NCI-H2171 (cell line): ENCODE measurements around the gene SPRED2.
A peak's percentile ranks its signal among the peaks of the same experiment; 100 is the strongest.

ENCODE experiments used
- DNase-seq: peaks from one replicate; lab custom pipeline; 2025; lab: John Stamatoyannopoulos, UW

The SPRED2 gene, protein sequence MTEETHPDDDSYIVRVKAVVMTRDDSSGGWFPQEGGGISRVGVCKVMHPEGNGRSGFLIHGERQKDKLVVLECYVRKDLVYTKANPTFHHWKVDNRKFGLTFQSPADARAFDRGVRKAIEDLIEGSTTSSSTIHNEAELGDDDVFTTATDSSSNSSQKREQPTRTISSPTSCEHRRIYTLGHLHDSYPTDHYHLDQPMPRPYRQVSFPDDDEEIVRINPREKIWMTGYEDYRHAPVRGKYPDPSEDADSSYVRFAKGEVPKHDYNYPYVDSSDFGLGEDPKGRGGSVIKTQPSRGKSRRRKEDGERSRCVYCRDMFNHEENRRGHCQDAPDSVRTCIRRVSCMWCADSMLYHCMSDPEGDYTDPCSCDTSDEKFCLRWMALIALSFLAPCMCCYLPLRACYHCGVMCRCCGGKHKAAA

GRCh38 chr2:65432227-65433190 is at the start of gene SPRED2:
TSS of gene SPRED2 (minus strand) at chr2:65432599. CDS start at chr2:65431987, 612 bp downstream.
- peak; percentile 97 for DNase-seq

GRCh38 chr2:65481961-65482360 is 49.6 kb upstream of the SPRED2 start:
- no peak for DNase-seq

DNA sequence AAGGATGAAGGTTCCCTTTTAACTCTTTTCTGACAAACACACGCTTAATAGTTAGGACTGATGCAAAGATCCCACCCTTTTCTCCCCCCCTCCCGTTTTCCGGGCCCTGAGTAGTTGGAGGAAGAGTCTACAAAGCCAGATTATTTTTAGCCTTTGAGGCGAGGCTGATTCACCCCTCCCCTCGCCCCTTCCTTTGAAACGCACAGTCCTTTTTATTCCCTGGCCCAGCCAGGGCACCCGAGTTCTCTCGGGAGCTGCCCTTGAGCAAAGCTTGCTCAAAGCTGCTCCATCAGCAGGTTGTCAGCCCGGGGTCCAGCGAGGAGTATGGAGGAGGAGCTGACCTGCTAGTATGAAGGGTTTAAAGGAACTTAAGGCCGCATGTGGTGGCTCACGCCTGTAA is 47.1 kb upstream of the SPRED2 start:
- no peak for DNase-seq

DNA sequence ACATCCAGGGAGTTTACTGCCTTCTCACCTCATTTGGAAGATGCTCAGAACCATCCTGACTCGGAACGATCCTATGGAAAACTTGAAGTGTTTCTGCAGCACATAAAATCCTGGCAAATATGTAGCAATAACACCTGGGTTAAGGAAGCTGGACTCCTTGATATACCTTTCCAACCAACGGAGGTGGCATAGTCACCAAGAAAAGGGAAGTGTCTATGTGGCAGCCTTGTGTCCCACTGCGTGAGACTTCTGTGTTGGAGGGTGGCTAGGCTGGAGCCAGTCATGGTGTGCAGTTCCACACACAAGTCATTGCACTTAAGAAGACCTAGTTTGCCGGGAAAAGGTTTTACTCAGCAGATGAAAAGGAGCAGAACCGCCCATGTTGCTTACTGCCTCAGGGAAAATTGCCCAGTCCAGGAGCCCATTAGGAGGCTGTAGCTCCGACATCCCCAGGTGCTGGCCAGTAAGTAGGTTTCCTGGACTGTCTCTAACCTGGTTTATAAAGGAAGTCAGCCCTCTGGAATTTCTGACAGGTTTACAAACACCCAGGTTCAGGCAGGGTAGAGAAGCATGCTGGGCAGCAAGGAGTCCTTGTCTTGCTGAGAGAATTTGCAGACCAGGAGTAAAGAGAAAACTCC is 46.2 kb upstream of the SPRED2 start:
- no peak for DNase-seq

DNA sequence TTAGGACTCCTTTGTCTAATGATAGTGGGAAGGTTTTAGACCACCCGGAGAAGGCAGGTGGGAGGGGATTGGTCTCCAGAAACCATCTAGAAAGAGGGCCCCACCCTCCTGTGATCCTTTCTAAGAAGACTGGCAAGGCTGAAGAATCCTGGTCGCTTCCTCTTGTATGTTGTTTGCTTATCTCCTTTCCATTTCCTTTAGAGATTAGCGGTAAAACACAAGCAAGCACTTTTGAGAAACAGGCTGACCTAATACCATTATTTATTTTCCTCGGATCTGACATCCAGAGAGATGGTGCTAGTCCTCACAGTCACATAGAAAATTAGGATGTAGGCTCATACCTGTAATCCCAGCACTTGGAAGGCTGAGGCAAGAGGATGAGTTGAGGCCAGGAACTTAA is 45.2 kb upstream of the SPRED2 start:
- no peak for DNase-seq

- DNase-seq: no peak
Observed at GRCh38 chr2:65476778-65477177, 44.4 kb upstream of the SPRED2 start.

DNA sequence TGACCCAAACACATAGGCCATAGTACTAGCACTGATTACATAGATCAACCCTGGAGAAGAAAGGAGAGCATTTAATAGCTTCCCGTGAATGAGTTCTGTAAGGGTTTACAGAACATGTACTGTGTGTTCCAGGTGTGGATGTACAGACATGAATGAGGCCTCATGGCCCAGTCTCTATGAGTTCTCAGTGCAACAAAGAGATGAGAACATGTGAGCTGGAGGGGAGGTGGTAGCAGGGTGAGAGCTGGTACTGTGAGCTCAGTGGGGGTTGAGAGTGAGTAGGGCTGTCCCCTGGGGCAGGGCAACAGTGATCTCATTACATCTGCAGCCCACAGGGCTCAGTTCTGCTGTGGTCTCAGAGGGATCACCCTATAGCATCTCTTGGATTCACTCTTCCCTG is 42.6 kb upstream of the SPRED2 start:
- no peak for DNase-seq

GRCh38 chr2:65473045-65473444 is 40.6 kb upstream of the SPRED2 start:
- no peak for DNase-seq

GRCh38 chr2:65471409-65471808 is 39.0 kb upstream of the SPRED2 start:
- no peak for DNase-seq

DNA sequence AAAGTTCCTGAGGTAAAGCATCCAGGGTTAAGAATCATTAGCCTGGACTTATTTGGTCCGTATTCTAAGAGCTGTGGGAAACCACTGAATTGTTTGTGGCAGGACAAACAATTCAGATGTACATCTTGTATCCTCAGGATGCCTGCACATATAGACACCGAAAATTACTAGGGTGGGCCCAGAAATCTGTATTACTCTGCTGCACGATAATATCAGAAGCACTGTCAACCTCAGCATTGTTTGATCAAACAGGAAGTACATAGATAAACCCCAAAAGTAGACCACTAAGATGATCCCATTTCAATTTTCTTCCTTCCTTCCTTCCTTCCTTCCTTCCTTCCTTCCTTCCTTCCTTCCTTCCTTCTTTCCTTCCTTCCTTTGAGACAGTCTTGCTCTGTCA is 34.2 kb upstream of the SPRED2 start:
- no peak for DNase-seq

- no peak for DNase-seq
Observed at GRCh38 chr2:65465857-65466256, 33.5 kb upstream of the SPRED2 start.

DNA sequence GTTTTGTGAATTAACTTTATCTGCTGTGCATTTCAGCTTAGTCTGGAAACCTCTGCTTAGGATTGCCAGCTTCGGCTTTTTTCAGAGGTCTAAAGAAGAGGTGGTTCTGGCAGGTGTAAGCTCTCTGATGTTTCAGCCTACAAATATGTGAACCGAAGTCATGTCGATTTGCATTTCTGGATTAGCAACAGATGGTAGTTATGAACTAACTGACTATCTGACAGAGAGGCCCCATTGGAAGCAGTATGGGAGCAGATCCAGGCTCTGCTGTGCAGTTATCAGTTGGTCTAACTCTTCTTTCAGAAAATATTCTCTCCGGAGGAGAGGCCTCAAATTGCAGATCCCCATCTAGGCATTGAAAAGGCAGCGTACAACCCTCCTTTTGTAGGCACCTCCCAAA is 32.7 kb upstream of the SPRED2 start:
- no peak for DNase-seq

GRCh38 chr2:65464604-65465003 is 32.2 kb upstream of the SPRED2 start:
- no peak for DNase-seq

- DNase-seq: no peak
Observed at GRCh38 chr2:65458999-65459398, 26.6 kb upstream of the SPRED2 start.

GRCh38 chr2:65456886-65457285 is 24.5 kb upstream of the SPRED2 start:
- no peak for DNase-seq

- no peak for DNase-seq
Observed at GRCh38 chr2:65456064-65456463, 23.7 kb upstream of the SPRED2 start.

- no peak for DNase-seq
Observed at GRCh38 chr2:65453916-65454315, 21.5 kb upstream of the SPRED2 start.

DNA sequence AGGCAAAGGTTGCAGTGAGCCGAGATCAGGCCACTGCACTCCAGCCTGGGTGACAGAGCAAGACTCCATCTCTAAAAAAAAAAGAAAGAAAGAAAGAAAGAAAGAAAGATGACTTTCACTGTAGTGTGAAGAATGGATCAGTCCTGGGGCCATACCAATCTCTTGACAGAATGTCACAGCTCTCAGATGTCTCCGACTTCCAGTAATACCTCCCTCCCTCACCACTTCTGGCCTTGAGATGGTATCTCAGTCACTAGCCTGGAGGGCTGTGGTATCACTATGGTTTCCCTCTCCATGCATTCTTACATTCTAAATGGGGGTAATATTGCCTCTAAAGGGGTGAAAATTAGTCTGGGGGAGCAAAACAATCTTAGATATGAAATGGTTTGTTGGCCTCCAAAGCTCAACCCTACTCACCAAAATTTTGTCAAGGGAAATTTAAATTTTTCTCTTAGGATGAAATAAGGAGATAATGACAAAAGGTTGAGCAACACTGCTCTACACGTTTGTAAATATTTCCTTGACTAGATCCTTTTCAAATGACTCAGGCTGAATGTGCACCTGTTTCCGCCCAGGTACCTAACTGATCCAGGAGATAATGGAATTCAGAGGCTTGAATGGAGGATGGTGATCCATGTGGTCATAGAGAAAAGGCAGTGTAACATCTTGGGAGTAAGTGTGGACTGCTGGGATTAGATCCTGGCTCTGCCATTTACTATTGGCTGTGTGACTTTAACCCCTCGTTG is 19.9 kb upstream of the SPRED2 start:
- no peak for DNase-seq

GRCh38 chr2:65450810-65451209 is 18.4 kb upstream of the SPRED2 start:
- no peak for DNase-seq

- no peak for DNase-seq
Observed at GRCh38 chr2:65450393-65450792, 18.0 kb upstream of the SPRED2 start.

DNA sequence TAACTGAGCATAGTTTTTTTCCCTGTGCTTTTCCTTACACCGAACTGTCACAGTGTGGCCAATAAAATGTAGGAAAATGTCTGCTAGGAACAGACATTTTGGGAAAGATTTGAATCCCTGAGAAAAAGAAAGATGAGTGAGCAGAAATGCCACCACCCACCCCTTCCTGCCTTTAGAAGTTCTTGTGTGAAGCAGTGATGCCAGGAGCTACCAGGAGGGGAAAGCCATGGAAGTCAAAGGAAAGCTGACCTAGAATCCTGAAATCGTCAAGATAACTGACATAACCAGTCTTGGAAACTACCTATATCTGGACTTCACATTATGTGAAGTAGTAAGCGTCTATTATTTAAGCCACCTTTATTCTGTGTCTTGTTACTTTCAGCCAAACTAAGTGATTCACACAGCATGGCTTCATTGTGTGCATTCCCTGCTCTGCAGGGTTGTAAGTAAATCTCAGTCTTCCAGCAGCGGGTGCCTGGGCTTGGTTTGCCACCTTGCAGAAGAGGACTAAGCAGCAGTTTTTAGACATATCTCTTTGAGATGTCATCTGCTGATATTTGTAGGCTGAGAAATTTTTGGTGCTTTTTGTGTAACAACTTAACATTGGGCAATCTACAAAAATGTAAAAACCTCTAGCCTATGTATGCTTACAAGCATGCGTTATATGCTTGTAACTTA is 11.2 kb upstream of the SPRED2 start:
- DNase-seq: no peak
